Bone marrow (tissue), 2 donors: Measurements from ENCODE around the gene PNLIPRP3.
"Not testable (repeated sequence)": the region's sequence is repeated elsewhere in the genome, so short reads cannot be mapped to it uniquely, and the experiment has no call there.

Source experiments
- DNase-seq, 2 donors: peaks; one replicate each; lab custom pipeline; 2025; lab: John Stamatoyannopoulos, UW

Gene PNLIPRP3

GRCh38 chr10:116427671-116428070 lies at the start of gene PNLIPRP3:
Gene PNLIPRP3, plus strand, starts transcription at chr10:116427847. Its CDS starts 166 bp downstream, at chr10:116428013.
- DNase-seq: no peak

- no peak for DNase-seq
These were observed 45.4 kb upstream of the PNLIPRP3 start for GRCh38 chr10:116382290-116382689.

GRCh38 chr10:116385311-116385710 lies 42.3 kb upstream of the PNLIPRP3 start:
- no peak for DNase-seq

GRCh38 chr10:116385994-116386809 lies 41.4 kb upstream of the PNLIPRP3 start:
- no peak for DNase-seq

GRCh38 chr10:116393246-116393831 lies 34.3 kb upstream of the PNLIPRP3 start:
- DNase-seq: not testable (repeated sequence)

GRCh38 chr10:116395223-116395985 lies 32.2 kb upstream of the PNLIPRP3 start:
- DNase-seq: no peak

- no peak for DNase-seq
These were observed 29.4 kb upstream of the PNLIPRP3 start for GRCh38 chr10:116398224-116398623.

GRCh38 chr10:116402858-116403257 lies 24.8 kb upstream of the PNLIPRP3 start:
- no peak for DNase-seq

GRCh38 chr10:116403740-116404250 lies 23.9 kb upstream of the PNLIPRP3 start:
- DNase-seq: no peak

- no peak for DNase-seq
These were observed 18.9 kb upstream of the PNLIPRP3 start for GRCh38 chr10:116408719-116409118.

- no peak for DNase-seq
These were observed 17.3 kb upstream of the PNLIPRP3 start for GRCh38 chr10:116410351-116410750.

- DNase-seq: no peak
These were observed 9.8 kb upstream of the PNLIPRP3 start for GRCh38 chr10:116417821-116418220.

GRCh38 chr10:116418389-116418788 lies 9.3 kb upstream of the PNLIPRP3 start:
- no peak for DNase-seq

GRCh38 chr10:116421815-116422214 lies 5.8 kb upstream of the PNLIPRP3 start:
- DNase-seq: no peak

GRCh38 chr10:116429288-116429977 lies 1.8 kb downstream of the PNLIPRP3 start:
- DNase-seq: no peak

GRCh38 chr10:116430288-116430687 lies 2.6 kb downstream of the PNLIPRP3 start:
- DNase-seq: no peak

GRCh38 chr10:116431598-116431997 lies 4.0 kb downstream of the PNLIPRP3 start:
- no peak for DNase-seq

GRCh38 chr10:116437076-116437692 lies 9.5 kb downstream of the PNLIPRP3 start:
- DNase-seq: no peak

- DNase-seq: no peak
These were observed 12.8 kb downstream of the PNLIPRP3 start for GRCh38 chr10:116440330-116441030.

GRCh38 chr10:116444527-116445142 lies 17.0 kb downstream of the PNLIPRP3 start:
- peak in 1 of 2 donors; percentile 1 for DNase-seq
